Loucy (cell line): ENCODE measurements around the gene ZNF79.

Experiments
- CTCF ChIP-seq: fragments of 200-600 bp; sonication (generic); conservative IDR thresholded peaks from 2 replicates; pipeline ENCODE4 v1.5.1; 2014; ENCODE audit warnings: mild to moderate bottlenecking, antibody characterized with exemption, low read length
- EZH2phosphoT487 ChIP-seq: fragments of 200-600 bp; IDR thresholded peaks from 2 replicates; pipeline ENCODE4 v1.6.1; 2018; ENCODE audit warnings: antibody characterized with exemption, mild to moderate bottlenecking, moderate library complexity, borderline replicate concordance

GRCh38 chr9:127424676-127424999, 456 bp downstream of the ZNF79 start:
- no peak for TF ChIP-seq CTCF
- TF ChIP-seq EZH2phosphoT487 = no peak
